ENCODE results near the gene MRPL44. TPM values are rescaled to one million over a fixed set of nuclear protein-coding genes. Genes with fewer than 3 reads are reported as not detected.
A peak's percentile ranks its signal among the peaks of the same experiment; 100 is the strongest.

Gene MRPL44
- total and polyA plus RNA-seq, 2 of the 13 experiments (the other 11 are each of a cell fraction or from before 2014, with no cell fraction given), result 38.4 to 78.0 TPM

- TF ChIP-seq CBFB (CRISPR knock-in tag; IDR thresholded peaks at IDR 0.05) (no peak), KDM2A (CRISPR knock-in tag; IDR thresholded peaks at IDR 0.05; ENCODE audit: borderline replicate concordance, low read depth) (no peak), ZNF281 (CRISPR knock-in tag; IDR thresholded peaks at IDR 0.05; ENCODE audit: borderline replicate concordance) (no peak), ZNF746 (CRISPR knock-in tag; IDR thresholded peaks at IDR 0.05) (no peak), ZNF749 (CRISPR knock-in tag; IDR thresholded peaks at IDR 0.05; ENCODE audit: borderline replicate concordance) (no peak), FLYWCH1 (CRISPR knock-in tag; IDR thresholded peaks at IDR 0.05) (no peak), SMARCE1 (IDR thresholded peaks at IDR 0.05; ENCODE audit: borderline replicate concordance) (no peak)
Observed at GRCh38 chr2:223949241-223949840, 7.9 kb upstream of the MRPL44 start (continued).

GRCh38 chr2:223950448-223951347 lies 6.6 kb upstream of the MRPL44 start:
- intact Hi-C loops (cut with micrococcal nuclease; ENCODE audit: unreplicated experiment) (no loop called here), in situ Hi-C loops (cut with HindIII; ENCODE audit: extremely low pct_ligation_motif_present, low pct_unique_long_range_greater_than_20kb) (no loop called here)
- Histone ChIP-seq H3K79me2 (ENCODE audit: insufficient read depth, low read length) (no peaks in the 10 kb centered on the region), H4K20me1 (ENCODE audit: insufficient read depth, low read length) (no peaks in the 10 kb centered on the region), H3K36me3 (replicated peaks in 1 of 2; ENCODE audit: control insufficient read depth in 1 of 2, insufficient read depth in 2 of 2, low read length in 2 of 2) (no peaks in the 10 kb centered on the region), H2AFZ (ENCODE audit: low read length) (no peak overlapping the region), H3K27ac (ENCODE audit: extremely low read length, insufficient read depth, low read length) (no peak overlapping the region), H3K9me3 (ENCODE audit: low read length) (no peaks in the 10 kb centered on the region), H3K4me2 (ENCODE audit: low read depth, low read length) (no peak overlapping the region), H3K4me1 (ENCODE audit: insufficient read depth, low read length) (peaks cover 29% of the 10 kb centered on the region), H3K9ac (ENCODE audit: insufficient read depth, low read depth, low read length) (no peak overlapping the region), H3K4me3 (replicated peaks in 1 of 3; ENCODE audit: insufficient read depth in 1 of 3, low read depth in 2 of 3, low read length in 3 of 3) (no peak overlapping the region), H3K27me3 (ENCODE audit: control insufficient read depth in 1 of 2, insufficient read depth in 2 of 2, low read length in 2 of 2) (no peaks in the 10 kb centered on the region)
- no TSS peak for BruUV-seq (replicated peaks)
- POLR2A ChIA-PET, result interaction anchor here (0.7 to 1.2 kb wide), 2 partner anchors 20 to 200 kb away, joined by 3 to 6 read pairs; no protein-coding TSS in a partner anchor
- WGBS (ENCODE audit: low lambda C conversion rate), result 79% methylated on average over 3 of the region's 3 CpGs
- CTCF ChIA-PET (ENCODE audit: low intra/inter-chr PET ratio, low total read pairs), result no interaction called here
- TF ChIP-seq FOSL2 (CRISPR knock-in tag; IDR thresholded peaks at IDR 0.05) (peak; percentile 35), ZNF180 (CRISPR knock-in tag; IDR thresholded peaks at IDR 0.05; ENCODE audit: borderline replicate concordance, low read depth) (no peak), PAX8 (CRISPR knock-in tag; IDR thresholded peaks at IDR 0.05; ENCODE audit: borderline replicate concordance) (no peak), CEBPB (IDR thresholded peaks at IDR 0.05; ENCODE audit: borderline replicate concordance, low read depth, low read length) (peak; percentile 71; the same call in 1 of the 2 replicates), CC2D1A (CRISPR knock-in tag; IDR thresholded peaks at IDR 0.05) (0 out of 2 replicates have a peak, but pooled peaks have one; percentile 18)
- FAIRE-seq, result peak; percentile 46
- DNase-seq (ENCODE audit: low spot score), result no peak
- peak; percentile 25; the same call in 2 of the 3 replicates for ATAC-seq

All from HepG2 (cell line).